Fibroblast of skin of scalp (primary cell): ENCODE data around the gene SNAPC2.
"Not testable (repeated sequence)": the region's sequence is repeated elsewhere in the genome, so short reads cannot be mapped to it uniquely, and the experiment has no call there.

Source experiments
- DNase-seq: peaks from one replicate; pipeline ENCODE4 v3.0.0-alpha.2; 2013

SNAPC2 gene

GRCh38 chr19:7908742-7909461 lies 11.2 kb upstream of the SNAPC2 start:
- DNase-seq: no peak

DNA sequence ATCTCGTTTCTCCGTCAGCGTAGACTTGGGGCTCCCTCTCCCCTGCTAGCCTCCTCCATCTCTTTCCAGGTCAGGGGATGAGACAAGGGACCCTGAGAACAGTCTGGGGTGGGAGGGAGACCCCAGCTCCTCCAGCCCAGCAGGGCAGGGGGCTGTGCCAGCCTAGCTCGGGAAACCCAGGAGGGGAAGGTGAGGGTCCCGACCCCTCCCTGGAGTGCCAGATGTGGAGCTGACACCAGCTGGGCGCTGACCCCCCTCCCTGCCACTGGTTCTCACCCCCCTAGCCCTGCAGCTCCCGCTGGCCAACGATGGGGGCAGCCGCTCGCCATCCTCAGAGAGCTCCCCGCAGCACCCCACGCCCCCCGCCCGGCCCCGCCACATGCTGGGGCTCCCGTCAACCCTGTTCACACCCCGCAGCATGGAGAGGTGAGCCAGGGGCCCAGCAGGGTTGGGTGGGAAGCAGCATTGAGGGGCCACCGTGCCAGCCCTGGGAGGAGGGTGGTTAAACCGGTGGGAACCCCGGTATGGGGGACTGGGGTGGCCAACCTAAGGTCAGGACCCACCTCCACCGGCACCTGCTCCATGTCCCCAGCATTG lies 10.6 kb upstream of the SNAPC2 start:
- no peak for DNase-seq

DNA sequence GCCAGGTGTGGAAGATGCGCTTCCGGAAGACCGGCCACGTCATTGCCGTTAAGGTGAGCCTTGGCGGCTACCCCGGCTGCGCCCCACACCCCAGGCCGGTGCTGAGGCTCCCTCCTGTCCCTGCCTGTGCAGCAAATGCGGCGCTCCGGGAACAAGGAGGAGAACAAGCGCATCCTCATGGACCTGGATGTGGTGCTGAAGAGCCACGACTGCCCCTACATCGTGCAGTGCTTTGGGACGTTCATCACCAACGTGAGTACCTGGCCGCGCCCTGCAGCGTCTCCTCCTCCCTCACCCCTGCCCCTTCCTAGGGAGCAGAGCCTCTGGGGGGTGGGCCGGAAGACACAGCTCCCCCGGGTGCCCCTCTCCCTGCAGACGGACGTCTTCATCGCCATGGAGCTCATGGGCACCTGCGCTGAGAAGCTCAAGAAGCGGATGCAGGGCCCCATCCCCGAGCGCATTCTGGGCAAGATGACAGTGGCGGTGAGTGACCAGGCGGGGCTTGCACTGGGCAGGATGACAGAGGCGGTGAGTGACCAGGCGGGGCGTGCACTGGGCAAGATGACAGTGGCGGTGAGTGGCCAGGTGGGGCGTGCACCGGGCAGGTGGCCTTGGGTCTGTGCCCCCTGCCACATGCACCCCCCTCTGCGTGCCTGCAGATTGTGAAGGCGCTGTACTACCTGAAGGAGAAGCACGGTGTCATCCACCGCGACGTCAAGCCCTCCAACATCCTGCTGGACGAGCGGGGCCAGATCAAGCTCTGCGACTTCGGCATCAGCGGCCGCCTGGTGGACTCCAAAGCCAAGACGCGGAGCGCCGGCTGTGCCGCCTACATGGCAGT lies 9.6 kb upstream of the SNAPC2 start:
- DNase-seq: no peak

DNA sequence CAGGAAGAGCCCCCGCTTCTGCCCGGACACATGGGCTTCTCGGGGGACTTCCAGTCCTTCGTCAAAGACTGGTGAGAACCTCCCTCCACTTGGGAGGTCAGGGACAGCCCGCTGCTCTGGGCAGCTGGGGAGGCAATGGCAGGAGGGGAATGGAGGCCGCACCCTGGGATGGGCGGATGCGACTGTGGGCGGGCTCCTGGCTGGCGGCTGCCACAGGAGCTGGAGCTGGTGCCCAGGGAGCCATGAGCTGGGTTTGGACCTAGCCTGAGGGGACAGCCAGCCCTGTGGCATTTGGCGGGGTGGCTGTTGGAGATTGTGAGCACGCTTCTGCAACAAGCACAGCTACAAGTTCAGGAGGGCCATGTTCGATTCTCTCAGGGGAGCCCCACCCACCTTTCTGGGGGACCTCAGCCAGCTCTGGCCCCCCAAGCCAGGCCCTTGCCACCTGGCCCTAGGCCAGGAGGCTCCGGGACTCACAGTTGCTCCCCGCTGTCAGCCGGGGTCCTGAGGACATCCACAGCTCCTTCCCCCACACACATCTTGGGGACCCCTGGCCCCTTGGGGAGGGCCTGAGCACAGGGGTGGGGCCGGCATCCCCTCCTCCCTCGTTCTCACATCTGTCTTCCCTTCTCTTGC lies 8.5 kb upstream of the SNAPC2 start:
- no peak for DNase-seq

DNA sequence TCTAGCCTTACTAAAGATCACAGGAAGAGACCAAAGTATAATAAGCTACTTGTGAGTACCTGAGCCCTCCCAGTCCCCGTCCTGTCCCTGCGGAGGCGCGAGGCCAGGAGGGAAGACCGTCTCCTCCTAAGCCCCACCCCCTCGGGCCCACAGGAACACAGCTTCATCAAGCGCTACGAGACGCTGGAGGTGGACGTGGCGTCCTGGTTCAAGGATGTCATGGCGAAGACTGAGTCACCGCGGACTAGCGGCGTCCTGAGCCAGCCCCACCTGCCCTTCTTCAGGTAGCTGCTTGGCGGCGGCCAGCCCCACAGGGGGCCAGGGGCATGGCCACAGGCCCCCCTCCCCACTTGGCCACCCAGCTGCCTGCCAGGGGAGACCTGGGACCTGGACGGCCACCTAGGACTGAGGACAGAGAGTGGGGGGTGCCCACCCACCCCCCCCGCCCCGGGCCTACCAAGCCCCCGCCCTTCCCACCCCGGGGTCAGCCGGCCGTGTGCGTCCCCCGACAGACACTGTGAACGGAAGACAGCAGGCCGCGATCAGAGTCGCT lies 7.9 kb upstream of the SNAPC2 start:
- no peak for DNase-seq

DNA sequence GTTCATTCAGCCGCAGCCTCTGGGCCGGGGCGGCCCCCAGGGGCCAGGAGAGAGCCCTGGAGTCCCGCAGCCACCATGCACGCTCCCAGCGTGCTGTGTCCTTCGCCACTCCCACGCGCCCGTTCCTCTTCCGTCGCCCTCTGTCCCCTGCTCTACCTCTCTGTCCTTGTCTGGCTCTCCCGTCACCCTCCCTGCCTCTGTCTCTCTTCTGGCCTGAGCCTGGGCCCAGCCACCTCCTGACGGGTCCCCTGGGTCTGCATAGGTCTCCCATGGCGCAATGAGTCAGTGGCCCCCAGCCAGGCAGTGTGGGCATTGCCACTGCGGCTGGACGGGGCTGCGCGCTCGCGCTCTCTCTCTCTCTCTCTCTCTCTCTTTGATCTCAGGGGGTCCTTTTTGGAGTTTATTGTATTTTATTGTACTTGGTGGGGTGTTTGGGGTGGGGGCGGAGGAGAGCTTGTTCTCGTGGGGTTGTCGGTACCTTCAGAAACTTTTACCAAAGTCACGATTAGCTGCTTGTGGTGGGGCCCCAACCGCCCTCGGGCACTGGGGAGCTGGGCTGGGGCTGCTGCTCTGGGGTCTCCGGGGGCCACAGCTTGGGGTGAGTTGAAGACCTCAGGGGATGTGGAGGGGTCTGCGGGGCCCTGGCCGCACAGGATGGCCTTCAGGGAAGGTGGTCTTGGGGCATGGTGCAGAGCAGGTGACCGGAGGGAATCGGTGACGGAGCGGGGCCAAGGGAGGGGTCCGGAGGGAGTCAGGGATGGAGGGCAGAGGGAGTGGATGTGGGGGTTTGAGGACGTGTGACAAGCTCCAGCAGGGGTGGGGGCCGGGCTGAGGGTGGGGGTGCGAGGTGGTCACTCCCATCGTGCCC lies 7.2 kb upstream of the SNAPC2 start:
- DNase-seq: no peak

DNA sequence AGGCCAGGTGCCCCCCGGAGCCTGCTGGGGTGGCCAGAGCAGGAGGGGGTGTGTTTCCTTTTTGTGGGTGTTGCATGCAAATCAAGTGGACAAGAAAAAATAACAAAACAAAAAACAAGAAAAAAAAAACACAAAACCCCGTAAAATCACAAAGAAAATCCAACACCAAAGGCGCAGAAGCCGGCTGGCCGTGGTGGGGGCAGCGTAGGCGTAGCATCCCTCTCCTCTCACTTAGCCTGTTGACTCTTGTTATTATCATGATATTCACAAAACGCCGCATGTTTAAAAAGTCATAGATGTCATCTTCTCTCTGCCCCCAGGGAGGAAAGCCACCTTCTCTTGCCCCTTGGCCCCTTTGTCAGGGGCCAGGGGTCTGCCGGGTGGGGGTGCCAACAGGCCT lies 6.5 kb upstream of the SNAPC2 start:
- no peak for DNase-seq

DNA sequence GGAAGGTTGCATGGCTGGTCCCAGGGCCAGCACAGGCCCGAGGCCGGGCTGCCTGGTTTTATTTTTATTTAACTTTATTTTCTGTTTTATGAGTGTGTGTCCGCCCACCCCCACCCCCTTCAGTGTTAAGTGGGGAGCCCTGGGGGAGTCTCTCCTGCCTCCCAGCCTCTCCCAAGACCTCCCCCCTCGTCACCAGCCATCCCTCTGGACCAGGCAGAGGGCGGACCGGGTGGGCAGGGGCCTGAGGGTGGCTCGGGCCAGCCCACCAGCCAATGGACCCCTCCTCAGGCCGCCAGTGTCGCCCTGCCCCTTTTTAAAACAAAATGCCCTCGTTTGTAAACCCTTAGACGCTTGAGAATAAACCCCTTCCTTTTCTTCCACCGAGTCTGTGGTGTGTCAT lies 6.0 kb upstream of the SNAPC2 start:
- no peak for DNase-seq

- DNase-seq: no peak
Observed at GRCh38 chr19:7914598-7915045, 5.5 kb upstream of the SNAPC2 start, which contains the start of gene TGFBR3L. TSS of gene TGFBR3L (plus strand) at chr19:7914830.

- DNase-seq: no peak
Observed at GRCh38 chr19:7915250-7916102, 4.7 kb upstream of the SNAPC2 start.

DNA sequence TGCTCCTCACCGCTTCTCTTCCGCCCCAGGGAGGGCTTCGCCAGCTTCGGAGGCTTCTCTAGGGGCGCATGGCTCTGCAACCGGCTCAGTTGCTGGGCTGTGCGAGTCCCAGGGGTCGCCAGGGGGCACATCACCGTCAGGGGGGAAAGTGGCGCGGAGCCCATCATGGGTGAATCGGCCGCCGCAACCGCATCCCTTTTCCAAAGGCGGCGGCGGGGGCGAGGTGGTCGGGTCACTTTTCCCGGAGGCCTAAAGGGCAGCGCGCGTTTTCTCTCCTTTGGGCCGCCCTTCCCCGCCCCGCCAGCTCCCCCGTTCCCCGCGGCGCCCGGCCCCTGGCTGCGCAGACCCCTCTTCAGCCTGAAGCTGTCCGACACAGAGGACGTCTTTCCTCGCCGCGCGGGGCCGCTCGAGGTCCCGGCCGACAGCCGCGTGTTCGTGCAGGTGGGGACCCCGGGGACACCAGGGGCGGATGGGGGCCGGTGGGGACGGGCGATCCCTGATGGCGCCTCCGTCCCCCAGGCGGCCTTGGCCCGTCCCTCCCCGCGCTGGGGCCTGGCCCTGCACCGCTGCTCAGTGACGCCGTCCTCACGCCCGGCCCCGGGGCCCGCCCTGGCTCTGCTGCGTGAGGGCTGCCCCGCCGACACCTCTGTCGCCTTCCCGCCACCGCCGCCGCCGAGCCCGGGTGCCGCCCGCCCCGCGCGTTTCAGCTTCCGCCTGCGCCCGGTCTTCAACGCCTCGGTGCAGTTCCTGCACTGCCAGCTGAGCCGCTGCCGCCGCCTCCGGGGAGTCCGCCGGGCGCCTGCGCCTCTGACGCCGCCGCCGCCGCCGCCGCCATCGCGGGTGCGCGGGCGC lies 3.8 kb upstream of the SNAPC2 start:
- no peak for DNase-seq

- no peak for DNase-seq
Observed at GRCh38 chr19:7916955-7917266, 3.2 kb upstream of the SNAPC2 start.

DNA sequence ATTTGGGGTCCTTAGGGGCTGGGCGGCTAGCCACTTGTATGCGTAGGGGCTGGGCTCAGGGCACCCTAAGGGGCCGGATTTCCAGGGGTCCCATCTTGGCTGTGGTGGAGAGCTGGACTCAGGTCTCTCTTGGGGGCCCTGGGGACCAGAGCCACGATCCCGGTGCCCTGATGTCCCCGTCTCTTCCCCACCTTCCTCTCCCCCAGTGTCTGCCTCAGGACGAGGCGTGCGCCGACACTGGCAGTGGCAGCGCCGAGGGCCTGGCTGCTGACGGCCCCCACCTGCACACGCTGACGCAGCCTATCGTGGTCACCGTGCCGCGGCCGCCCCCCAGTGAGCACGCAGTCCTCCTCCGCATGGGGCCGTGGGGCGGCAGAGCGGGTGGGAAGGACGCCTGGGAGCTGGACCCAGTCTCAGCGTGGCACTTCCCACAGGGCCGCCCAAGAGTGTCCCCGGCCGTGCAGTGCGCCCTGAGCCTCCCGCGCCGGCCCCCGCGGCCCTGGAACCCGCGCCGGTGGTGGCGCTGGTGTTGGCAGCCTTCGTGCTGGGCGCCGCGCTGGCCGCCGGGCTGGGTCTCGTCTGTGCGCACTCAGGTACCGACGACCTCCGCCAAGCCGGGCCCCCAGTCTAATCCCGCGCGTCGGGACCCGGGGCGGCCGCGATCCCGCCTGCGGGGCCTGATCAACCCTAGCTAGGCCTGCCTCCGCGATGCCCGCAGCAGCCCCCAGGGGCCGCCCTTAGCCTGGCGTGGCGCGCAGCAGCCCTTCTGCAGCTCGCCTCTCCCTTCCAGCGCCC lies 2.7 kb upstream of the SNAPC2 start:
- DNase-seq: peak; percentile 44

DNA sequence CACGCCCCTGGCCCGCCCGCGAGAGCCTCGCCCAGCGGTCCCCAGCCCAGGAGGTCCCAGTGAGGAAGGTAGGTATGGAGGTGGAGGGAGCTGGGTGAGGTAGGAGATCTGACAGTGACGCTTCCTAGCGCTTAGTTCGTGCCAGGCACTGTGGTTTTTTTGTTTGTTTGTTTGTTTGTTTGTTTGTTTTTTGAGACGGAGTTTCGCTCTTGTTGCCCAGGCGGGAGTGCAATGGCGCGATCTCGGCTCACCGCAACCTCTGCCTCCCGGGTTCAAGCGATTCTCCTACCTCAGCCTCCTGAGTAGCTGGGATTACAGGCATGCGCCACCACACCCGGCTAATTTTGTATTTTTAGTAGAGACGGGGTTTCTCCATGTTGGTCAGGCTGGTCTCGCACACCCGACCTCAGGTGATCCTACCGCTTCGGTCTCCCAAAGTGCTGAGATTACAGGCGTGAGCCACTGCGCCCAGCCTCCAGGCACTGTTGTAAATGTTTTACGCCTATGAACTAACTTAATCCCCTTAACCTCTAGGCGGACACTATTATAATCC lies 2.0 kb upstream of the SNAPC2 start:
- not testable (repeated sequence) for DNase-seq

GRCh38 chr19:7918615-7919421 lies 1.3 kb upstream of the SNAPC2 start:
- no peak for DNase-seq

- peak; percentile 97 for DNase-seq
Observed at GRCh38 chr19:7920519-7921301, 572 bp downstream of the SNAPC2 start.
